Left ventricle myocardium inferior (tissue), 1 donor: ENCODE data around the gene NBAS. TPM values are rescaled to one million over a fixed set of nuclear protein-coding genes. Genes with fewer than 3 reads are reported as not detected.

Source experiments
- DNase-seq: peaks from one replicate; pipeline ENCODE4 v3.0.0-alpha.2; 2020
- H3K27ac ChIP-seq: fragments of 200-600 bp; replicated peaks from 2 replicates; pipeline ENCODE4 v1.8.0; 2021
- H3K27me3 ChIP-seq: fragments of 200-600 bp; 2 replicates; pipeline ENCODE4 v1.8.0; 2021; ENCODE audit warnings: low read depth
- H3K36me3 ChIP-seq: fragments of 200-600 bp; 2 replicates; pipeline ENCODE4 v1.8.0; 2021
- H3K4me1 ChIP-seq: fragments of 200-600 bp; 2 replicates; pipeline ENCODE4 v1.8.0; 2021
- H3K4me3 ChIP-seq: fragments of 200-600 bp; 2 replicates; pipeline ENCODE4 v1.8.0; 2021; ENCODE audit warnings: mild to moderate bottlenecking, moderate library complexity
- H3K9me3 ChIP-seq: fragments of 200-600 bp; replicated peaks from 2 replicates; pipeline ENCODE4 v1.8.0; 2021
- intact Hi-C: fragments of 100-400 bp; cut with micrococcal nuclease; formaldehyde crosslinking; loops from one replicate; pipeline ENCODE4 v1.11.0; 2022
- total RNA-seq: library from RNA; stranded (reverse); fragmentation: NEBNext Ultra II Directional; extraction: Animal tissue kit (Norgen Biotek cat#: 25700); gene quantifications from one replicate; pipeline ENCODE4 v1.2.1, GENCODE V29; 2021
- TF ChIP-seq, protein P1 (sequence below): fragments of 200-600 bp; IDR thresholded peaks from 2 replicates; pipeline ENCODE4 v1.8.0; 2021; ENCODE audit warnings: antibody characterized with exemption, mild to moderate bottlenecking, borderline replicate concordance
- donor health status: DM: no; HTN: yes; CAD: no; lungs with severe emphysema.

The NBAS gene
- total RNA-seq, 1 donor from 2014 or later = 50.6 TPM

DNA sequence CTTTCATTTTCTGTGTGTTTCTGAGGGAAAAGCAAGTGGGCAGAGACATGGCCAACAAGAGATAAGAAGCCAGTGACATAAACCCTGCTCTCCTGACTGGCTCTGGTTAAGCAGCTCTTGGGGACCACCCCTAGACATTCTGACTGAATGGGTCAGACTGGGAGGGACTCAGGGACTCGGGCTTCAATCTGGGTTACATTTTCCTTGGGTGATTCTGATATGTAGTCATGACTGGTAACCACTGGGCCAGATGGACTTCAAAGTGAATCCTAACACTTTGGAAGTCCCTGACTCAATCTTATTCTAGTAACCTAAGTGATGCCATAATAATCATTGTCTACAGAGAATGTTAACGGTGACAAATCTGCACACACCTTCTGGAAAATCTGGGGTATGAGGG, 397.8 kb downstream of the NBAS start:
- Histone ChIP-seq H3K27me3 (no peaks in the 10 kb centered on the region), H3K4me3 (no peak overlapping the region), H3K9me3 (no peaks in the 10 kb centered on the region), H3K4me1 (no peaks in the 10 kb centered on the region), H3K36me3 (peaks cover 10% of the 10 kb centered on the region), H3K27ac (no peak overlapping the region)
- TF ChIP-seq, protein P1, sequence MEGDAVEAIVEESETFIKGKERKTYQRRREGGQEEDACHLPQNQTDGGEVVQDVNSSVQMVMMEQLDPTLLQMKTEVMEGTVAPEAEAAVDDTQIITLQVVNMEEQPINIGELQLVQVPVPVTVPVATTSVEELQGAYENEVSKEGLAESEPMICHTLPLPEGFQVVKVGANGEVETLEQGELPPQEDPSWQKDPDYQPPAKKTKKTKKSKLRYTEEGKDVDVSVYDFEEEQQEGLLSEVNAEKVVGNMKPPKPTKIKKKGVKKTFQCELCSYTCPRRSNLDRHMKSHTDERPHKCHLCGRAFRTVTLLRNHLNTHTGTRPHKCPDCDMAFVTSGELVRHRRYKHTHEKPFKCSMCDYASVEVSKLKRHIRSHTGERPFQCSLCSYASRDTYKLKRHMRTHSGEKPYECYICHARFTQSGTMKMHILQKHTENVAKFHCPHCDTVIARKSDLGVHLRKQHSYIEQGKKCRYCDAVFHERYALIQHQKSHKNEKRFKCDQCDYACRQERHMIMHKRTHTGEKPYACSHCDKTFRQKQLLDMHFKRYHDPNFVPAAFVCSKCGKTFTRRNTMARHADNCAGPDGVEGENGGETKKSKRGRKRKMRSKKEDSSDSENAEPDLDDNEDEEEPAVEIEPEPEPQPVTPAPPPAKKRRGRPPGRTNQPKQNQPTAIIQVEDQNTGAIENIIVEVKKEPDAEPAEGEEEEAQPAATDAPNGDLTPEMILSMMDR = no peak
- no peak for DNase-seq
- intact Hi-C loops = no loop called here

- H3K9me3 ChIP-seq = no peaks in the 10 kb centered on the region
- H3K36me3 ChIP-seq = peaks cover 10% of the 10 kb centered on the region
- no peak overlapping the region for H3K4me3 ChIP-seq
- intact Hi-C loops = no loop called here
- TF ChIP-seq, protein P1 = no peak
- no peak for DNase-seq
- H3K27ac ChIP-seq = no peak overlapping the region
- no peaks in the 10 kb centered on the region for H3K4me1 ChIP-seq
- no peaks in the 10 kb centered on the region for H3K27me3 ChIP-seq
Measured at GRCh38 chr2:15162620-15163019, 398.5 kb downstream of the NBAS start.

GRCh38 chr2:15160201-15160991, 400.7 kb downstream of the NBAS start:
- Histone ChIP-seq H3K27ac (no peak overlapping the region), H3K9me3 (no peaks in the 10 kb centered on the region), H3K4me1 (no peaks in the 10 kb centered on the region), H3K4me3 (no peak overlapping the region), H3K27me3 (no peaks in the 10 kb centered on the region), H3K36me3 (no peaks in the 10 kb centered on the region)
- no peak for DNase-seq
- TF ChIP-seq, protein P1 = no peak
- intact Hi-C loops = no loop called here

GRCh38 chr2:15159751-15160177, 401.4 kb downstream of the NBAS start:
- Histone ChIP-seq H3K27me3 (no peaks in the 10 kb centered on the region), H3K27ac (no peak overlapping the region), H3K9me3 (no peaks in the 10 kb centered on the region), H3K36me3 (no peaks in the 10 kb centered on the region), H3K4me1 (no peaks in the 10 kb centered on the region), H3K4me3 (no peak overlapping the region)
- TF ChIP-seq, protein P1 = peak; percentile 58
- intact Hi-C loops = no loop called here
- DNase-seq = no peak

GRCh38 chr2:15159206-15159605, 401.9 kb downstream of the NBAS start:
- H3K36me3 ChIP-seq = no peaks in the 10 kb centered on the region
- DNase-seq = no peak
- intact Hi-C loops = no loop called here

More at GRCh38 chr2:15159206-15159605, 401.9 kb downstream of the NBAS start:
- Histone ChIP-seq H3K4me3 (no peak overlapping the region), H3K27me3 (no peaks in the 10 kb centered on the region), H3K4me1 (no peaks in the 10 kb centered on the region), H3K9me3 (no peaks in the 10 kb centered on the region), H3K27ac (no peak overlapping the region)
- TF ChIP-seq, protein P1 = no peak
